Measurements from ENCODE around the gene ROR1.

Gene ROR1

DNA sequence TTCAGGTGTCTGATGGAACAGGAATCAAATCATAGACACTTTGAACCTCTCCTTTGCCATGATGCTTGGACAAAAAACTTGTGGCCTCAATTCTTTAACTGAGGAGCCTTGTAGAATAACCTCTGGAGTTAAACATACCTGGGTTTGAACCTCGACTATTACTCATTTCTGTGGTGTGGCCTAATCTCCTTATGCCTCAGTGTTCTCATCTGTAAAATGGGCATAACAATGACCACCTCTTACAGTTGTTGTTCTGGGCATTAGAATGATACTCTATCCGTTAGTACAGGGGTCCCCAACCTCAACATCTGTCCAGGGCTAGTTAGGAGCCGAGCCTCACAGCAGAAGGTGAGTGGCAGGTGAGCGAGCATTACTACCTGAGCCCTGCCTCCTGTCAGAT is 137.2 kb downstream of the ROR1 start:
- WGBS: 90% methylated on average over 4 of the region's 4 CpGs
- no peak overlapping the region for H3K4me3 ChIP-seq (ENCODE audit: insufficient read depth in 1 of 2, low read depth in 1 of 2, low read length in 2 of 2)
- no peak overlapping the region for H2AFZ ChIP-seq (ENCODE audit: low read depth, low read length)
- H4K8ac ChIP-seq (ENCODE audit: low read length): no peak overlapping the region
- no peak overlapping the region for H3K27ac ChIP-seq (ENCODE audit: low read length, poor library complexity, severe bottlenecking)
- H3K4ac ChIP-seq (ENCODE audit: low read depth in 1 of 2, low read length in 2 of 2): no peak overlapping the region
- H3K14ac ChIP-seq (ENCODE audit: low read length in 2 of 2): no peak overlapping the region
- no peak overlapping the region for H3K4me2 ChIP-seq (ENCODE audit: low read length, poor library complexity, severe bottlenecking)
- H3K18ac ChIP-seq (ENCODE audit: low read depth in 1 of 2, low read length in 2 of 2): no peak overlapping the region
- no peak overlapping the region for H4K91ac ChIP-seq (ENCODE audit: low read length)
- no peaks in the 10 kb centered on the region for H3K9me3 ChIP-seq (ENCODE audit: control insufficient read depth, low read length)
- H2BK12ac ChIP-seq (ENCODE audit: low read length in 2 of 2): no peak overlapping the region
- H3K79me1 ChIP-seq (replicated peaks; ENCODE audit: low read length, poor library complexity, severe bottlenecking): peaks cover 23% of the 10 kb centered on the region
- no peaks in the 10 kb centered on the region for H3K27me3 ChIP-seq (ENCODE audit: control insufficient read depth in 1 of 2, insufficient read depth in 1 of 2, low read length in 2 of 2)
- H2AK5ac ChIP-seq (ENCODE audit: low read length, severe bottlenecking): no peak overlapping the region
- DNase-seq: no peak
- H2BK5ac ChIP-seq (ENCODE audit: low read depth, low read length, poor library complexity, severe bottlenecking): no peak overlapping the region
- H3K4me1 ChIP-seq (ENCODE audit: control insufficient read depth, insufficient read depth, low read depth, low read length): peaks cover 6% of the 10 kb centered on the region
- no peak overlapping the region for H2BK15ac ChIP-seq (ENCODE audit: low read depth, poor library complexity, severe bottlenecking)
- H3K23ac ChIP-seq (ENCODE audit: low read length in 2 of 2): no peak overlapping the region
- no peaks in the 10 kb centered on the region for H3K36me3 ChIP-seq (ENCODE audit: control insufficient read depth in 1 of 2, insufficient read depth in 2 of 2, low read depth in 1 of 2, low read length in 2 of 2)
- H3K9ac ChIP-seq (ENCODE audit: low read length): no peak overlapping the region
- no peak overlapping the region for H2BK120ac ChIP-seq (ENCODE audit: low read depth, low read length)

- no peak overlapping the region for H2BK12ac ChIP-seq (ENCODE audit: low read length in 2 of 2)
- no peak overlapping the region for H3K23ac ChIP-seq (ENCODE audit: low read length in 2 of 2)
- no peak overlapping the region for H3K18ac ChIP-seq (ENCODE audit: low read depth in 1 of 2, low read length in 2 of 2)
- no peak overlapping the region for H3K4me3 ChIP-seq (ENCODE audit: insufficient read depth in 1 of 2, low read depth in 1 of 2, low read length in 2 of 2)
- no peak overlapping the region for H2AFZ ChIP-seq (ENCODE audit: low read depth, low read length)
- no peaks in the 10 kb centered on the region for H3K27me3 ChIP-seq (ENCODE audit: control insufficient read depth in 1 of 2, insufficient read depth in 1 of 2, low read length in 2 of 2)
- 80% methylated on average over 2 of the region's 5 CpGs for WGBS
- peaks cover 18% of the 10 kb centered on the region for H3K79me1 ChIP-seq (replicated peaks; ENCODE audit: low read length, poor library complexity, severe bottlenecking)
- H3K4me1 ChIP-seq (ENCODE audit: control insufficient read depth, insufficient read depth, low read depth, low read length): peaks cover 14% of the 10 kb centered on the region
- H3K4me2 ChIP-seq (ENCODE audit: low read length, poor library complexity, severe bottlenecking): no peak overlapping the region
- H3K14ac ChIP-seq (ENCODE audit: low read length in 2 of 2): no peak overlapping the region
- no peak overlapping the region for H4K91ac ChIP-seq (ENCODE audit: low read length)
- DNase-seq: no peak
- H3K27ac ChIP-seq (ENCODE audit: low read length, poor library complexity, severe bottlenecking): no peak overlapping the region
- no peak overlapping the region for H4K8ac ChIP-seq (ENCODE audit: low read length)
- no peak overlapping the region for H2BK5ac ChIP-seq (ENCODE audit: low read depth, low read length, poor library complexity, severe bottlenecking)
- H3K4ac ChIP-seq (ENCODE audit: low read depth in 1 of 2, low read length in 2 of 2): no peak overlapping the region
- no peaks in the 10 kb centered on the region for H3K36me3 ChIP-seq (ENCODE audit: control insufficient read depth in 1 of 2, insufficient read depth in 2 of 2, low read depth in 1 of 2, low read length in 2 of 2)
- H2BK15ac ChIP-seq (ENCODE audit: low read depth, poor library complexity, severe bottlenecking): no peak overlapping the region
- H2BK120ac ChIP-seq (ENCODE audit: low read depth, low read length): peak overlapping the region; percentile 1
- H3K9ac ChIP-seq (ENCODE audit: low read length): no peak overlapping the region
- H2AK5ac ChIP-seq (ENCODE audit: low read length, severe bottlenecking): no peak overlapping the region
- no peaks in the 10 kb centered on the region for H3K9me3 ChIP-seq (ENCODE audit: control insufficient read depth, low read length)
Observed at GRCh38 chr1:63912643-63913042, 138.8 kb downstream of the ROR1 start.

DNA sequence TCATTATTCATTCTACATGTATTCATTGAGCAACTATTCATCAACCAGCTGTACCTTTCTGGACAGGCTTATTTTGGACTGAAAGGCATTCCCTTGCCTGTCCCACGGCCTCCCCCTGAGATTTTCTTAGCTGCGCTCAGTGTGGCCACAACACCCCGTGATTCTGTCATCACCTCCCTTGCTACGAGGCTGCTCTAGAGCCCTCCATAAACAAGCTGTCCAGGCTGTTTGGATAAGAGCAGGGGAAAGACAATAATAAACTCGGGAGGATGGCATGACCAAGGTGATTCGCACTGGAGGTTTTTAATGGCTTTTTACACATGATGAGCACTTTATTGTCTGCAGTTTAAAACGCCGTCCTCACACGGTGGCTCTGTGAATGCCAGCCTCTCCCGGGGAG is 139.7 kb downstream of the ROR1 start:
- H3K14ac ChIP-seq (ENCODE audit: low read length in 2 of 2): no peak overlapping the region
- H4K8ac ChIP-seq (ENCODE audit: low read length): peak overlapping the region; percentile 66
- no peak overlapping the region for H2BK120ac ChIP-seq (ENCODE audit: low read depth, low read length)
- DNase-seq: peak; percentile 51
- H3K36me3 ChIP-seq (ENCODE audit: control insufficient read depth in 1 of 2, insufficient read depth in 2 of 2, low read depth in 1 of 2, low read length in 2 of 2): no peaks in the 10 kb centered on the region
- H2BK12ac ChIP-seq (ENCODE audit: low read length in 2 of 2): peak overlapping the region in 1 of 2 experiments; percentile 50
- H3K18ac ChIP-seq (ENCODE audit: low read depth in 1 of 2, low read length in 2 of 2): no peak overlapping the region
- H2BK5ac ChIP-seq (ENCODE audit: low read depth, low read length, poor library complexity, severe bottlenecking): no peak overlapping the region
- H3K4me2 ChIP-seq (ENCODE audit: low read length, poor library complexity, severe bottlenecking): peak overlapping the region; percentile 23
- H2BK15ac ChIP-seq (ENCODE audit: low read depth, poor library complexity, severe bottlenecking): no peak overlapping the region
- H3K4me1 ChIP-seq (ENCODE audit: control insufficient read depth, insufficient read depth, low read depth, low read length): peaks cover 18% of the 10 kb centered on the region
- no peak overlapping the region for H3K4me3 ChIP-seq (ENCODE audit: insufficient read depth in 1 of 2, low read depth in 1 of 2, low read length in 2 of 2)
- H2AK5ac ChIP-seq (ENCODE audit: low read length, severe bottlenecking): no peak overlapping the region
- H3K9me3 ChIP-seq (ENCODE audit: control insufficient read depth, low read length): no peaks in the 10 kb centered on the region
- H3K27me3 ChIP-seq (ENCODE audit: control insufficient read depth in 1 of 2, insufficient read depth in 1 of 2, low read length in 2 of 2): no peaks in the 10 kb centered on the region
- no peak overlapping the region for H3K23ac ChIP-seq (ENCODE audit: low read length in 2 of 2)
- peaks cover 19% of the 10 kb centered on the region for H3K79me1 ChIP-seq (replicated peaks; ENCODE audit: low read length, poor library complexity, severe bottlenecking)
- no peak overlapping the region for H2AFZ ChIP-seq (ENCODE audit: low read depth, low read length)
- WGBS: 53% methylated on average over 10 of the region's 10 CpGs
- H3K27ac ChIP-seq (ENCODE audit: low read length, poor library complexity, severe bottlenecking): no peak overlapping the region
- H3K9ac ChIP-seq (ENCODE audit: low read length): no peak overlapping the region
- H4K91ac ChIP-seq (ENCODE audit: low read length): no peak overlapping the region
- no peak overlapping the region for H3K4ac ChIP-seq (ENCODE audit: low read depth in 1 of 2, low read length in 2 of 2)

GRCh38 chr1:63914241-63914640 is 140.4 kb downstream of the ROR1 start:
- H3K79me1 ChIP-seq (replicated peaks; ENCODE audit: low read length, poor library complexity, severe bottlenecking): peaks cover 16% of the 10 kb centered on the region
- no peak overlapping the region for H3K27ac ChIP-seq (ENCODE audit: low read length, poor library complexity, severe bottlenecking)
- no peaks in the 10 kb centered on the region for H3K36me3 ChIP-seq (ENCODE audit: control insufficient read depth in 1 of 2, insufficient read depth in 2 of 2, low read depth in 1 of 2, low read length in 2 of 2)
- no peak overlapping the region for H2AFZ ChIP-seq (ENCODE audit: low read depth, low read length)
- peaks cover 20% of the 10 kb centered on the region for H3K4me1 ChIP-seq (ENCODE audit: control insufficient read depth, insufficient read depth, low read depth, low read length)
- no peak overlapping the region for H3K18ac ChIP-seq (ENCODE audit: low read depth in 1 of 2, low read length in 2 of 2)
- H3K9ac ChIP-seq (ENCODE audit: low read length): no peak overlapping the region
- H3K14ac ChIP-seq (ENCODE audit: low read length in 2 of 2): no peak overlapping the region
- no peak for DNase-seq
- peak overlapping the region in 1 of 2 experiments; percentile 49 for H3K4ac ChIP-seq (ENCODE audit: low read depth in 1 of 2, low read length in 2 of 2)
- H2BK120ac ChIP-seq (ENCODE audit: low read depth, low read length): no peak overlapping the region
- peak overlapping the region in 1 of 2 experiments; percentile 14 for H3K4me3 ChIP-seq (ENCODE audit: insufficient read depth in 1 of 2, low read depth in 1 of 2, low read length in 2 of 2)
- H3K4me2 ChIP-seq (ENCODE audit: low read length, poor library complexity, severe bottlenecking): no peak overlapping the region
- no peak overlapping the region for H2BK15ac ChIP-seq (ENCODE audit: low read depth, poor library complexity, severe bottlenecking)
- H2AK5ac ChIP-seq (ENCODE audit: low read length, severe bottlenecking): peak overlapping the region; percentile 61
- H3K23ac ChIP-seq (ENCODE audit: low read length in 2 of 2): peak overlapping the region in 1 of 2 experiments; percentile 23
- H3K9me3 ChIP-seq (ENCODE audit: control insufficient read depth, low read length): no peaks in the 10 kb centered on the region
- no peak overlapping the region for H2BK5ac ChIP-seq (ENCODE audit: low read depth, low read length, poor library complexity, severe bottlenecking)
- no peak overlapping the region for H4K8ac ChIP-seq (ENCODE audit: low read length)
- WGBS: 82% methylated on average over 5 of the region's 5 CpGs
- H3K27me3 ChIP-seq (ENCODE audit: control insufficient read depth in 1 of 2, insufficient read depth in 1 of 2, low read length in 2 of 2): no peaks in the 10 kb centered on the region
- H4K91ac ChIP-seq (ENCODE audit: low read length): peak overlapping the region; percentile 34
- no peak overlapping the region for H2BK12ac ChIP-seq (ENCODE audit: low read length in 2 of 2)
